GM18511 (cell line): ENCODE data around the gene PLCG2.

Source experiments
- ATAC-seq: cut with Tn5 transposase; IDR thresholded peaks from one replicate; pipeline ENCODE4 v1.9.1; 2021; ENCODE audit warnings: mild to moderate bottlenecking, moderate library complexity; ENCODE audit not compliant: unreplicated experiment

The PLCG2 gene

DNA sequence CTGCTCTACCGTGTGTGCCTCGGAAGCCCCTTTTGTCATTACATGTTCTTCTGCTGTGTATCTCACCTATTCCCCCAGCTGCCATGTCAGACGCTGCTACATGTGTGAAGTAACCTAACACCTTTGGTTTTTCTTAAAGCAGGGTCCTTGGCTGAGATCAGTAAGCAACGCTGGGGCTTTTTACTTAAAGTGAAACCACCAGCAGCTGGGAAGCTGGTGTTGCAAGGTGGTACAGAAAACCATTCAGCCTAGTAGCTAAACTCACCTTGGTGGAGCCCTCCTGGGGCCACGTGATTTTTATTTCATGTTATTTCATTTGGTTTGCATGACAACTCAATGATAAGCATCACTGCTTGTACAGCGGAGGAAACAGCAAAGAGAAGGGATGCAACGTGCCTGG is 62.6 kb downstream of the PLCG2 start:
- peak; percentile 70 for ATAC-seq

DNA sequence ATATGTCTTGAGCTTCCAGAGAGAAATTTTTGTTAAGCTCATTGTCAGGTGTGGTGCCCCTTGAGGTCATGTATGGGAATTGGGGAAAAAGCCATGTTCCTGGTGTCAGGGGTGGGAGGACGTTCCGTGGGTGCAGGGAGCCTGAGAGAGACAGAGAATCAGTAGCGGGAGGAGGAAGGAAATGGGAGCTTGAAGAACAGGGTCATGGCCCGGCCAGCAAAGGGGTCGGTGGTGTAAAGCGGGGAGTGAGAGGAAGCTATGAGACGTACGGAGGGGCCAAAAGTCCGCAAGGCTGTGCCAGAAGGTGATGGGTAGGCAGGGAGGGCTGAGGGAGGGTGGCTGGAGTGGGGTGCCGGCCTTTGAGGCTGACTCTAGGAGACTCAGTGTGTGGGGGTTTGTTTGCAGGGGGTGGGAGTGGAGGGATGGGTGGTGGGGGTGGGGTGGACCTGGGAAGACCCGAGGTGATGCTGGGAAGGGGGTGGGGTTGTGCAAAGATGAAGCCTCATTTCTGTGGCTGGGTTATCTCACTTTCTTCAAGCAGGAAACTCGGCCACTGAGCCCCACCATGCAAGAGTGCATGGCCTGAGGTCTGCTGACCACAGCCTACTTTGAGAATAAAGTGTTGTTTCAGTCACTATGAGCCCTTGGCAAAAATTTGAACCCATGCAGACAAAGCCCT is 63.6 kb downstream of the PLCG2 start:
- ATAC-seq = no peak

DNA sequence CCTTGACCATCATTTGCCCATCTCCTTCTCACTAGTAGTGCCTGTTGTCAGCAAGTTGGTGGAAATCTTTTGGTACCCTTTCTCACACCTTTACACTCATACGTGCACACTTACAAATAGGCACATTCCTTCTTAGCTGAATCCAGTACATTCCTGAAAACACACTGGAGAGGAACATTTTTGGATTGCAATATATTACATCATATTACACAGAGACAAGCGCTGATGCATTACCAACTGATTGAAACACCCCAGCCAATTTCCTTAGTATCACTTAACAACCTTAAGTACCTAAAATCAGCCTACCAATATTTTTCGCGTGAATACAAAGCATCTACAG is 64.1 kb downstream of the PLCG2 start:
- no peak for ATAC-seq

DNA sequence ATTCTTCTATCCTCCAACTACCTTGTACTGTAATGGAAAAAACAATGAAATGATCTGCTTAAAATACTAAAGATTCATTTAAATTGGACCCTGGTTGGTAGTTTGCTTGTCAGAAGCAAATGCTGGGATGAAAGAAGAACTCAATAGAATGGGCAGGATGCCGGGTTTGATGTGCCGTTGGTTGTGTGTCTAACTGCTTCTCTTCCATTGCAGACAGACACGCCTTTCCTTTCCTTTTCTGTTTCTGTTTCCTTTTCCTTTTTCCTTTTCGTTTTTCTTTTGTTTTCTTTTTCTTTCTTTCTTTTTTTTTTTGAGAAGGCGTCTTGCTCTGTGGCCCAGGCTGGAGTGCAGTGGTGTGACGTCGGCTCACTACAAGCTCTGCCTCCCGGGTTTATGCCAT is 64.6 kb downstream of the PLCG2 start:
- ATAC-seq = no peak

DNA sequence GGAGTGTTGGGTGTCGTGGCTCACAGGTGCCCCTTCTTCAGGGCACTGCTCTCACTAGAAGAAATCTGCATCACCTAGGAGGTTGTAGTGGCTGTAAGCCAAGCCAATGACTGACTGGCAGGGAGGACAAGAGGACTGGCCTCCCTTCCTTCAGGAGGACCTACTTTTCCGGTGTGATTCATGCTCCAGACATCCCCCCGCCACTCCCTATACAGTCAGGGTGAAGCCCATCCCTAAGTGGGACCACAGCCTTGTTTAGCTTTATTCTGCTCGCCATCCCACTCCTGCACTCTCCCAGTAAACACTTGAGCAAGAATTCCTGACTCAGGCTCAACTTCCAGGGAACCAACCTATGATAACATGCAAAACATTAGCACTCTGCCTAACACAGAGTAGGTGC is 67.0 kb downstream of the PLCG2 start:
- no peak for ATAC-seq

DNA sequence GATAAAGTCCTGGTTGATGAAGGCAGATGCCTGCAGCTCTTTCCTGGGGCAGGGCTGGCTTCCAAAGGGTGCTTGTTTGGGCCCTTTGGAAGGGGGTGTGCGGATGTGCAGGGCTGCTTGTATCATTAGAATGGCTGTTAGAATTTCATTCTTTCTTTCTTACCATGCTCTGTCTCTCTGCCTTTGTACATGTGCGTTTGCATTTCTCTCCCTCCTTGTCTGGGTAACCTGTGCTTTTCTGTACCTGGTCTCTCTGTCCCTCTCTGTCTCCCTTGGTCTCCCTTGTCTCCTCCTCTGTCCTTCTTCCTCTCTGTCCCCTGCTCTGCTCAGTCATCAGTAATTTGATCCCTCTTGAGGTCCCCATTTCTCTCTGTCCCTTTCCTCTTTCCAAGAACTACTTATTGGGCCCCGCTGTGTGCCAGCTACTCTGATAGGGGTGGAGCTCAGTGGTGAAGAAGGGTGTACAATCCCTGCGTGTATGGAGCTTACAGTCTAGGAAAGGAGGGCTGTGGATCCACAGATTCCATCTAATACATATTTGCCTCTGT is 69.3 kb downstream of the PLCG2 start:
- no peak for ATAC-seq

DNA sequence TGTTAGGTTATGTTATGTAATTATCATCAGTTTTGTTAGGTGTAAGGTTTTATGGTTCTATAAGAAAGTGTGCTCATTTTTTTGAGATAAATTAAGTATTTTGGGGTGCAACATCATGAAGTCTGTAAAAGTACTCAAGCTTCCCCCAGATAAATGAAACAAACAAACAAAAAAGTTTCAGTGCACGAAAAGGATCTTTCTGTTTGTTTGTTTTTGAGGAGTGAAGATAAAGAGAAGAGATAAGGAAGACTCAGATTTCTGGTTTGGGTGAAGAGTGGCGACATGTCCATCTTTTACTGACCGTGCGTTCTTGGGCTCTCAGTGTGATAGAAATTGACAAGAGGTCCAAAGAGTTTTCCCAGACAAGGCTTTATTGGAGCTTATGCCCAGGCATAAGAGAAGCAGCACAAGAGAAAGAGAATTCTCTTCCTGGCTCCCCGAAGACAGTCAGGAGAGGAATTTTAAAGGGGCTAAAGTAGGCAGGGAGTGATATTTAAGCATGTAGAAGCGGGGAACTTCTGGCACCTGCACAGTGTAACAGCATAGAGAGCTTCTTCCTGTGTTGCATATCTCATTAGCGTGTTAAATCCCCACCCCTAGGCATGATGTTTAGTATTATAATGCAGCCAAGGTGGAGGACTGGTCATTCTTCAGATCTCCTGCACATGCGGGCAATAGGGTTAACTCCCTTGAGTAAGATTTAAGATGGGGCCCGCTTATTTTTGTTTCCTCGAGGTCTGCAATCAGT is 71.3 kb downstream of the PLCG2 start:
- ATAC-seq = no peak

DNA sequence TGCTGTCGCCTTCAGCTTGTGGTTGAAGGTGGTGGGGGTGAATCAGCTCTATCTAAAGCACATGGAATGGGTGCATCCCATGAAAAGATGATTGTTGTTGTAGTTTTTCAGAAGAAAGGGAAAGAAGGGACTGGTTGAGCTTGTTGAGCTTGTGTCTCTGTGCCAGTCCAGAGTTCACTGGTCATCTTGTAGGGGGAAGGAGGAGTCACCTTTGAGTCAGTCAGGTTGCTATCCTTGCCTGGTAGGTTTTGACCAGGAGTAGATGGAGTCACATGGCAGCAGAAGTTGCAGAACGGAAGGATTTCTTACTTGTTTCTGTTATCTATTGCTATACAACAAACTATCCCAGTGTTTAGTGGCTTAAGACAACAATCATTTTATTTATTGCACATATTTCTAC is 73.3 kb downstream of the PLCG2 start:
- no peak for ATAC-seq

DNA sequence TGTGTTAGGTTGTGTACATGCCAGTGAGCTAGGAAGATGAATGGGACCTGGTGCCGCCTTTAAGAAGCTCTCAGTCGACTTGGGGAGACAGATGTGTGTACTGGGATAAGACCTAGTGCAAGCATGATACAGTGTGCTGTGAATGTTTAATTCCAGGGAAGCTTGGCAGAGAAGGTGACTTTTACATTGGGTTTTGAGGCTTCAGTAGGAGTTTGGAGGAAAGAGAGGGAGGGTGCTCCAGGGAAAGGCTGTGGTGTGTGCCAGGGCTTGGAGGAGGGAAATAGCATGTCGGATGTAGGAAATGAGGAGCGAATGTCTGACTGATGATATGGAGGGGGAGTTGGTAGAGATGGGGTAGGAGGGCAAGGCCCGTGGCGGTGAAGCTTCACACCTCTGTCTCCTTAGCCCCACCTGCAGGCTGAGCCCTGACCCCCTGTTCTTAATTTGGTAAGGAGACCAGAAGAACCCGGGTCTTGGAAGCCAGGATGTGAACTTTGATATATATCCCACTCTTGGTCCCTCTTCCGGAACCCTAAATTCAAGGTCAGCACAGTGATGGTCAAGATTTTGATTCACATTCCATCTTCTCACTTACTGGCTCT is 76.6 kb downstream of the PLCG2 start:
- ATAC-seq = no peak

DNA sequence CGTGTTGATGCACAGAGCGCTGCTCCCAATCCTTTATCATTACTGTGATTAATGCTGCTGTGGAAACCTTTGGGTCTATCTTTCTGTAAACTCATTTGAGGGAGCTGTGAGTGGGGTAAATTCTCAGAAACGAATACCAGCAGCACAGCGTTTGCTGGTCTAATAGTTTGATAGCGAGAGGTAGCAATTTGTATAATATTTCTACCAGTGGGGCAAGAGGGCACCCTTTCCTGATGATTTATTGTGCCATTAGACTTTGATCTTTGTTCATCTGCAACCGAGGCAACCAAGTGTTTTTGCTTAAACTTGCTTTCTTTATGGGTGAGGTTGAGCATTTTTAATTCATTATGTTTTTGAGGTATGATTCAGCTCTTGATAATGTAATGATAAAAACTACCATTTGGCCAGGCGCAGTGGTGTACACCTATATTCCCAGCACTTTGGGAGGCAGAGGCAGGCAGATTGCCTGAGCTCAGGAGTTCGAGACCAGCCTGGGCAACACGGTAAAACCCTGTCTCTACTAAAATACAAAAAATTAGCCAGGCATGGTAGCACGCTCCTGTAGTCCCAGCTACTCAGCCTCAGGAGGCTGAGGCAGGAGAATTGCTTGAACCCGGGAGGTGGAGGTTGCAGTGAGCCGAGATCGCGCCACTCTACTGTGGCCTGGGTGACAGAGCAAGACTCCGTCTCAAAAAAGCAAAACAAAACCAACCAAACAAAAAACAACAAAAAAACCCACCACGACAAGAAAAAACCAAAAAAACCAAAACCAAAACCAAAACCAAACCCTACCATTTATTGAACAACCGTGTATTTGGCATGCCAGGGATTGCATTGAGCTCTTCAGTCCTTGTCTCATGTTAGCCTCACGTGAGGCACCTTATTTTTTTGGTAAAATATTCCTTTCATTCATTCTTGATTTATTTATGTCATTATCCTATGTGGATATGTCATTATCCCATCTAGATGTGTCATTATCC is 81.5 kb downstream of the PLCG2 start:
- no peak for ATAC-seq

DNA sequence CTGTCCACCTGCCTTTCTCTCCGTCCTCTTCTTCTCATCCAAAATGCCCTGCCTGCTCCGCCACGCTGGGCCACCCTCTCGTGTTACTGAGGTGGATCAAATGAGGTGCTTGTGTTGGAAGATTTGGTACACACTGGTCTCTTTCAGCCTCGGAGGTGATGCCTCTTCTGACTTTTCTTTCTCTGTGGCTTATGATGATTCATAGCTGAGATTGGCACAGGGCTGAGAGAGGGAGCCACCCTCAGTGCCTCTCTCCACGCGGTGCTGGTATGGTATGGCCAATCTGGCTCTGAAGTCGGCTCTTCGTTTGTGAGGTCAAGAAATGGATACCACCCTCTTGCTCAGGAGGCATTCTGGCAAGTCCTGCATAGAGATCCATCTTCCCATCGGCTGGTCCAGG is 82.4 kb downstream of the PLCG2 start:
- no peak for ATAC-seq

DNA sequence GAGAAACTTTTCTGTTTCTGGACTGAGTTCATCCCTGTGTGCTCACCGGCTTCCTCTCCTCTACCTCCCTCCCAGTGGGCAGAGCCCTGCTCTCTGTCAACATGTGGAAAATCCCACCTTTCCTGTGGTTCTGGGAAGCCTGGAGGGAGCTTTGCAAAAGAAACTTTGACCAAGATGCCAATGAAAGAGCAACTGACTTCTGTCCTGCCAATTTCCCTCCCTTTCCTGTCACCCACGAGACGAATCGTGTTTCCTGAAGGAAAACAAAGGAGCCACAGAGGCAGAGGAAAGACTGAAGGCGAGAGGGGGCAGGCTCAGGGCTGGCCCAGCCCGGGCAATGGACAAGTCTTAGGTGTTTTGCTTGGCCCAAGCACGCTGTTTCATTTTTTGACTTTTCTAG is 82.8 kb downstream of the PLCG2 start:
- ATAC-seq = no peak

DNA sequence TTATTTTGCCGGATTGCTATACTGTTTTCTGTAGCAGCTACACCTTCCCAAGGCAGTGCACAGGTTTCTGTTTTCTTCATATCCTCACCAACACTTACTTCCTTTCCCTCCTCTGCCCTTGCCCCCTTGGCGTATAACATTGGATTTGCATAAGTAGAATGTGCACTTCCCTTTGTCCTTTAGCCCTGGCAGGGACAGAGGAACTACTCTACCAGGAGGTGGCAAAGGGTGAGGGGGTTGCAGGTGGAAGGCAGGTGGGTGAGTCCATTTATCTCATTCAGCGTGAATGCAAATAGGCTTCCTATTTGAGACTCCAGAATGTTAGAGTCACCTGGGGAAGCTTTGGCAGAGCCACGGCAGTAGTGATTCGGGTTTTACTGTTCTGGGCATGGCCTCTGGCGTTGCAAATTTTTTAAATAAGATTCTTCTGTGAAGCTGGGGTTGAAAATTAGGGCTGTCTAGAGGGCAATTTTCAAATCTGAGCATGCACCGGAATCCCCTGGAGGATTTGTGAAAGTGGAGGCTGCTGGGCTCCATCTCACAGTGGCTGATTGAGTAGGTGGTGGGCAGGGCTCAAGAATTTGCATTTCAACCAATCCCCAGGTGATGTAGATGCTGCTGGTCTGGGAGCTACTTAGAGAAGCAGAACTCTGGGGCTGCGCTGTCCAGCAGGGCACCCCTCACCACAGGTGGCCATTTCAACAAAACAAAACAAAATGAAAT is 84.7 kb downstream of the PLCG2 start:
- ATAC-seq = peak; percentile 86

DNA sequence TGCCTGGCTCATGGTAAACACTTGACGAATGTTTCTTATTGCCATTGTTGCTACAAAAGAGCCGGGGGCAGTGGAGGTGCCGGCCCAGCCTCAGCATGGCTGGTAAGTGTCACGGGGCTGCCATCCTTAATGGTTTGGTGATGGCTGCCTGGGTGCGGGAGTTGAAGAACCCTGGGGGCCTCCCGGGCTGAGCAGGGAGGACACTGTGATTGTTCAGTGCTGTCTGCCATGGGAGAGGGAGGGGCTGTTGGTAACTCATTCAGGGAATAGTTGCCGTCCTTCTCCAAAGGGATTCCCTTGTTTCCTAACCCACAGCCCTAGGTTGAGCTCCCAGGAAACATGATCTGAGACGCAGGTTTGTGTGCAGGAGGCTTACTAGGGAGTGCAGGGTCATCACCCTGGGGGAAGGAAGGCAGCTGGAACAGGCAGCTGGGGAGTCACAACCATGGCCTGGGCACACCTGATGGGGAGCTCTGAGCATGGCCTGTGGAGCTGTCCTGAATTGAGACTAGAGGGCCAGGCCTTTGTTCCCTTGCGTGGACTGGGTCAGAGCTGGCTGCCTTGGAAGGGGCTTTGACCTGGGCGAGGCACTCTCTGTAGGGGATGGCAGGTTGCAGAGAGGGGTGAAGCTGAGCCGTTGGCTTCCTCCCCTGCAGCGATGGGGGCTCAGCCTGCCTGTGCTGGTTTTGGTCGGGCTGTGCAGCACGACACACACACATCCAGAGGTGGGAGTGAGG is 85.7 kb downstream of the PLCG2 start:
- ATAC-seq = no peak

DNA sequence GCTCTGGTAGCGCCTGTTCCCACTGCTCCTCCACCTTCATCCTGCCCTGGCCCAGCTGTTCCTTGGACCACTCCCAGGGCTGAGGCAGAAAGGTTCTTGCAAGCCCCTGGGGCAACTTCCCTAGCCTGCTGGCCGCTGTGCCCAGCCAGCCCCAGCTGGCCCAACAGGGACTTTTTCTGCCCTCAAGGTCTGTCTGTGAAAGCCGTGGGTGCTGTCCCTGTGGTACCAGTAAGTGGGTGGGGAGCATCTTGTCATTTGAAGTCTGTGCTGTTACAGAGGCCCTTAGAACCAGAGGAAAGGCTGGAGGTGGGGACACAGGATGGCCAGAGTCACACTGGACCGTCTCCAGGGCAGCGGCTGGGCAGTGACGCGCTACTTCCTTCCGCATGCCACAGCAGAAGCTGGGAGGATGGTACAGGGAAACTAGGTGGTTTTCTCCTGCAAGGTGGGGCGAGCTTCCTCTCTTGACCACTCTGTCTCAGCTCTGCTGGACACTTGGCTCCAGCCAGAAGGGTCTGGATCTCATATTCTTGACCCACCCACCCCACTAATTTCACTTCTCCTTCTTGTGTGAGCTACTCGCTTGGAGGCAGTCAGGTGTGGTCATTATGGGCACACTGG is 87.8 kb downstream of the PLCG2 start:
- ATAC-seq = no peak

DNA sequence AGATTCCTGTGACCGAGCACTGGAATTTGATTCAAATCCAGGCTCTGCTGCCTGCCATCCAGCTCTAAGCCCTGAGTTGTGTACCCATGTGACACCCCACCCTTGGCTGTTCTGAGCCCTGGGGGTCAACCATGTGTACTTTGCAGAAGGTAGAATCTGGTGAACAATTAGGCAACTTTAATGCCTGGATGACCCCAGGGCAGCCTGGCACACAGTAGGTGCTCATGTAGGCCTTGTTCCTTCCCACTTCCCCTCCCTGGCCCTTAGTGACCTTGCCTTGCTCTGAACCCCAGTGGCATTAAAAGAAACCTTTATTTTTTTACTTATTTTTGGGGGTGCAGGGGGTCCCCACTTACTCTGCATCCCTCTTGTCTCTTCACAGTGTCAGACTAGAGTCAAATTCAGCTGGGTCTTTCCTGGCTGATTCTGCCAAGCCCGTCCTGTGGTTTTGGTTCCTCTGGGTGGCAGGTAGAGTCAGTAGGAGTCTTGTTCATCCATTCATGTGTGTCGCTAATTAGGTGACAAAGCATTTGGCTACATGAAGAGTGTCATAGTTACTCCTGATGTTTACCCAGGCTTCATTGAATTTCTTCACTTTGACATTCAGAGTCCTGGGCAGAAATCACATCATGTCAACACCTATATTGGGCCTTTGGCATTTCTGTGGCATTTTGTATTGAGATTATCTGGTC is 89.1 kb downstream of the PLCG2 start:
- ATAC-seq = no peak

DNA sequence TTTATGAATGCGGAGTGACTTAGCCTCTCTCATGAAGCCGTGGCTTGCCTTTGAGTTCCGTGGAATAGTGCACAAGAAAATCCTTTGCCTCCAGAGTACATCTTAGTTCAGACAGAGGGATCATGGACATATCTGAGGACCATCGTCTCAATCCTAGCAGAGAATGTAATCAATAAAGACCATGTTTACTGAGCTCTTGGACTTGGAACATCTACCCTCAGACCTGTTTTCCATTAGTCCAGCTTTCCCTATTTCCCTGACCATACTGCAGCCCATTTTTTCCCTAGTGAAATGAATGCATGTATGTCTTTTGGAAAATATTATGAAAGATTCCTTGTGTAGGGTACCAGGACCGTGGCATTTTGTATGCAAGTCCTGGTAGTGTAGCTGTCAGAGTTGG is 90.2 kb downstream of the PLCG2 start:
- ATAC-seq = no peak

DNA sequence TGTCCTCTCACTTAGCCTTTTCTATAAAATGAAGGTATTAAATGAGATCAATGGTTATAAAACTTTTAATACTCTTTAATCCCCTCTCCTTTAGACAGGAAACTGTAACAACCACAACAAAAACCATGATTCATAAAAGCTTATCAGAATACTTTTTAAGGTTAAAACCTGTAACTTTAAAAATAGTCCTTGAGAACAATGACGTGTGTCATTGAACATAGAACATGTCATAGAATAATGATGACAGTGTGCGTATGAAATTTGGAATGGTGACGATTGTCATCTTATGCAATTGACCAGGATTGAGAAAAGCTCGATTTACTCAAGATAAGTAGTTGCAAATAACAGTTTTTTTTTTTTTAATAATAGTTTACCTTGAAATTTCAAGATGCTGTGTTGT is 94.1 kb downstream of the PLCG2 start:
- ATAC-seq = no peak
